M059J (cell line): ENCODE data around the gene ACAP2. TPM values are rescaled to one million over a fixed set of nuclear protein-coding genes. Genes with fewer than 3 reads are reported as not detected.
"Not testable (repeated sequence)": the region's sequence is repeated elsewhere in the genome, so short reads cannot be mapped to it uniquely, and the experiment has no call there.

Experiments used
- DNase-seq: peaks from one replicate; pipeline ENCODE4 v3.0.0-alpha.2; 2012; ENCODE audit warnings: low read depth
- total RNA-seq: library from RNA; depleted of rRNA; stranded (reverse); fragments of >200 nt; shearing (Covaris generic); gene quantifications from 2 replicates; pipeline ENCODE4 v1.2.3, GENCODE V29; 2014

ACAP2 gene
- total RNA-seq, 1 experiment from 2014 or later: 35.3 TPM

DNA sequence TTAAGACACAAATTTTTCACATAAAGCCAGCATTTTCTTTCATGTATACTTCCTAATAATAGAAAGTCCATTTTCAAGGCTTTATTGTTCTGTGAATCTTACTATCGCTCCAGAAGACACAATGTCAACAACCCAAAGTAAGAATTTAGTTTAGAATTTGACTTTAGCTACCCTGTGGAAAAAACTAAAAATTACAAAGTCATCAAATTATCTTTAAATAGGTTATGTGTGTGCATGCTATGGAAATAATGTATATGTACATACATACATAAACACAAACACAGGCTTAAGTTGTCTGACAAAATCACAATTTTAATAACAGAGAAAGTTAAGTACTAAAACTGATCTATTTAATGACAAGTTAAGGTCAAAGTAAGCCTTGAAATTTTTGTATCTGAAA, 151.7 kb downstream of the ACAP2 start:
- no peak for DNase-seq

DNA sequence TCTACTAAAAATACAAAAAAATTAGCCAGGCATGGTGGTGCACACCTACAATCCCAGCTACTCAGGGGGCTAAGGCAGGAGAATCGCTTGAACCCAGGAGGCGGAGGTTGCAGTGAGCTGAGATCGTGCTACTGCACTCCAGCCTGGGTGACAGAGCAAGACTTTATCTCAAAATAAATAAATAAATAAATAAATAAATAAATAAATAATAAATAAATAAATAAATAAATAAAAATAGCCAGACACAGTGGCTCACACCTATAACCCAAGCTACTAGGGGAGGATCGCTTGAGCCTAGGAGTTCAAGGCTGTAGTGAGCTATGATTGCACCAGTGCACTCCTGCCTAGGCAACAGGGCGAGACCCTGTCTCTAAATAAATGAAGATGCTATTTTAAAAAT, 152.2 kb downstream of the ACAP2 start:
- DNase-seq: not testable (repeated sequence)

DNA sequence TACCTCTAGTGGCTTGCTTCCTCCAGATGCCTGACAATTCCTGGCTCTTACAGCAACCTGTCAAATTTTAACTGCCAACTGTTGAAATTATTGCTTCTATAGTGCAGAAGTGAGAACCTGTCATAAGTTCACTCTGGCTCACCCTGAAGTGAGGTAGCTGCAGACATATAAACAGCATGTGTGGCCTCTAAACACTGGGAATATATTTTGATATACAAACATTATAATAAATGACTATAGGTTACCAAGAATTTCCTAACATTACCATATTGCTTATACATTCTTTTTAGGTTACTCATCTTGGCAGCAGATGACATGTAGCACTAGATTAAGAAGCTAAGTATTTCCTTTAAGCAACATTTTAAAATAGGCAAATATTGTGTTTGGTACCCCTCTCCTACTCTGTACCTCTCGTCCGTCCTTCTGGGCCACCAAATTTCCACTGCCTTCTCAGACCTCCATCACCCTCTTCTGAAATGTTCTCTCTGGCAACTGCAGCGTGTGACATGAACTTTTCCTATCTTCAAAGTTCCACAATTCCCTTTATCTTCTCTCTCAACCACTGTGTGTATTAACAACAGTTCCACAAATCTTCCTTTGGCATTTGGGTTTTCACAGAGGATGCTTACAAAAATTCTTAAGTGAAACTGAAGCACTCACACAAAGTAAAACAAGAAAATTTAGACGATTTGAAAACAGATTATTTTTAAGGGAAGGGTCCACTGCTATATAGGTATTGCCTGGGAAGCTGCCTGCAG, 156.5 kb downstream of the ACAP2 start:
- DNase-seq: no peak

DNA sequence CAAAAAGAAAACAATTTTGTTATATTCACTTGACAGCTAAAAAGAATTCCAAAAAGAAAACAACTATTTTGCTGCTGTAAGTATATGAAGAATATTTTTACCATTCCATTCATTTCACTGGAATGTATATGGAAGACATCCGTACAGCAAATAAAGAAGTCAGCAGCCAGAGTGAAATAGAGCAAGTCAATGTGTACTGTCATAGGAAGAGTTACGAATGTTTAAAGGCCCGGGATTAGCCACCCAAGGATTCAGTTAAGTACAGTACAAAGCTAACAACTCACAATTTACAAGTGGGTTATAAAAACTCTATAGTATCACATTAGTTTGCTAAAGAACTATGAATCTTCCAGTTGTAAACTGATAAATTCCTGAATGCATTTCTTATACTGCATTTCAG, 157.4 kb downstream of the ACAP2 start:
- no peak for DNase-seq

DNA sequence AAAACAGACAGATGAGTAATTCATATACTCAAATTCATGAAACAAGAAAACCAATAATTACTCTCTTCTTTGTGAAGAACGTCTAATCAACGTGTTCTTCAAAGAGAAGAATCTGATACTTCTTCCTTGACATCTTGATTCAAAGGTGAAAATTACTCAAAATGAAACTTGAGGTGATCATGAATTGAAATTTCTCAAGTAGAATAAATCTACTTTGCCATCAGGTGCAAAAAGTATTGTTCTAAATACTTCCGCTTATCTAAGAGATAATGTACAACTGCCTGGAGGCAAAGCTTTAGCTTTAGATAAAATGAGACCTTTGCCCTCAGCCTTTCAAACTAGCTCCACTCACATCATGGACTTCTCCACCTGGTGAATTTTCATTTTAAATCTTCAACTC, 158.0 kb downstream of the ACAP2 start:
- DNase-seq: no peak

- no peak for DNase-seq
These were observed 159.9 kb downstream of the ACAP2 start for GRCh38 chr3:195282961-195283360.

DNA sequence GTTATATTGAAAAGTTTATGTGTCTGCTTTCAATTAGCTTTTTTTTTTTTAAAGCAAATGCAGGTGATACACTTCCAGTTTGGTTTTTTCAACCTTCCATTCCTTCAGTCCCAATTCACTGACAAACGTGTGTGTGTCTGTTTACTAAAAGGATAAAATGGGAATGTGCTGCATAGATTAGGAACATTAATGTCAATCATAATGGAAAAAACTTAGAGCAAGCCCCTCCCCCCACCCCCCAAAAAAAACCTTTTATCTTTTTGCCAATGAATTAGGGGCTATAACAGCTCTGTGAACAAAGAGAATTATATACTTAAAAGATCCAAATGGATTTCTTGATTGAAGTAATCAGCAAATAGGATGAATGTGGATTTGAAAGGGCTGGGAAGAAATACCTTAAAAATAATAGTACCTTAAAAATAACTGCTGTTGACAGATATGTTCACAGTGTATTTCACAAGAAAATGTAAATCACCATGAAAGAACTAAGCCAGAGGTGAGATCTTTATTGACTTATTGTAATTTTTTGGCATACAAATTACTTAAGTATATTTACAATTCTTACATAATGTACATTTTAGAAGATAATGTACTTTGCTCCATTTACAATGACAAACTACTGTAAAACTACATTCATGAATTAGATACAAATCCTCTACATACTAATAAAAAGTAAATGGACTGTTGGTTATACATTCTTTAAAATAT, 168.4 kb downstream of the ACAP2 start:
- DNase-seq: no peak

DNA sequence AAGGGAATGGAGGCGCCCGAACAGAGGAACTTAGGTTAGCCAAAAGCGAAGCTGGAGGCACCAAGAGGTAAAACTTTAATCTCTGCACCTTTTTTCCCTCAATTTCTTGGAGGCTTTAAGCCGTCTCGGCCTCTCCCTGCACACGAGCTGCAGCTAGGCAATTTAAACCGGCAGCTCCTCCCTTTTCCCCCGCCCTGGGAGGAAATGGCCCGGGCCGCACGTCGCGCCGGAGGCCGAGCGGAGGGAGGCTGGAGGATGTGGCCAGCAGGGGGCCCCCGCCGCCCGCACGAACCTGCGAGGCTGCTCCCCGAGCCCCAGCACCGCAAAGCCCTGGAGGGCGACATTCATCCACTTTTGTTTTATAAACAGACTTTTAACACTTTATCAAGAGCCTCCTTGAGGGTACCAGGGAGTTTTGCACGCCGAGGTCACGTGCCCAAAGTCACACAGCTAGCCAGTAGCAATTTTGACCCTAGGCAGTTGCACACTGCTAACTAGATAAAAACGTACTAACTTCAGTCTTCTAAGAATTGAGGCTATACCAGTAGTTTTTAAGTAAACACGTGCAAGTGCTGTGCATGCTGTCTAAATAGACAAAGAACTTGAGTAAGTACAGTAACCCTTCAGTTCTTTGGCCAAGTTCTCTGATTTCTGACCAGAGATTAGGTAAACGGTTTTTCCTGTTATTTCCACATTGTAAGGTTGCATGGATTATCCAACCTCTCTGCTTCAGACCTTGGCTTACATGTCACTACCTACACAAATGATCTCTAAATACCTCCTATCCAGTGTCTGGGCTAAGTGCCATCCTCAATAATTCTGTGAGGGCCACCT, 171.2 kb downstream of the ACAP2 start:
- DNase-seq: peak; percentile 90

- peak; percentile 86 for DNase-seq
These were observed 171.9 kb downstream of the ACAP2 start, which contains the start of gene XXYLT1 for GRCh38 chr3:195270817-195271409. TSS of gene XXYLT1 (minus strand) at chr3:195271159. CDS start at chr3:195271058, 101 bp downstream.

DNA sequence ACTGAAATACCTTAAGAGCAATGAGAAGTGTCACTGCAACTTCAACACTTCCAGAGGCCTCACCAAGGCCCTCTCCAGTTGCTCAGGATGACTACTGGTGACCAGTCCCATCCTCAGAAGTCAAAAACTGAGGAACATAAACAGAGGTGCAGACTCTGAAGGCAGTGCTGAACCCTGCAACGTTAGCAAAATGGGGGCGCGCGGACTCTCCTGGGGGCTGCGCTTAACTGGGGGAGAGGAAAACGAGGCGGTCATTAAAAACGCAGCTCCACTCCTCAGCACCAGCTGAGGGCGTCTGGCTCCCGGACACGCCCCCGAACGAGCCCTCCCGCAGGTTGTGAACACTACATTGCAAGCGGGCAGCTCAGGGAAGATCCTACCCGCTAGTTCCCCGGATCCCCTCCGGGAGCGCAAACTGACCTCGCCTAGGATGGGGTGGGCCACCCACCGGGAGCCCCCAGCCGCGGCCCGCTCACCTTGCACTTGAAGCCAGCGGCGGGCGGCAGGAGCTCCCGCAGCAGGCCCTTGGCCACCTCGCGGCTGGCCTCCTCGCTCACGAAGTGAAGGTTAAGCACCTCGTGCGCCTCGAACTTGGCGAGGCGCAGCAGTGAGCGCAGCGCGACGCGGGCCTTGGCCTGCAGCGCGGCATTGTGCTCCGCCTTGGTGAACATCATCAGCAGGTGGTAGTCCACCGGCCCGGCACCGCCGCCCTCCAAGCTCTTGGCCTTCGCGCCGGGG, 172.6 kb downstream of the ACAP2 start:
- peak; percentile 54 for DNase-seq

GRCh38 chr3:195269375-195270078, 173.3 kb downstream of the ACAP2 start:
- no peak for DNase-seq

DNA sequence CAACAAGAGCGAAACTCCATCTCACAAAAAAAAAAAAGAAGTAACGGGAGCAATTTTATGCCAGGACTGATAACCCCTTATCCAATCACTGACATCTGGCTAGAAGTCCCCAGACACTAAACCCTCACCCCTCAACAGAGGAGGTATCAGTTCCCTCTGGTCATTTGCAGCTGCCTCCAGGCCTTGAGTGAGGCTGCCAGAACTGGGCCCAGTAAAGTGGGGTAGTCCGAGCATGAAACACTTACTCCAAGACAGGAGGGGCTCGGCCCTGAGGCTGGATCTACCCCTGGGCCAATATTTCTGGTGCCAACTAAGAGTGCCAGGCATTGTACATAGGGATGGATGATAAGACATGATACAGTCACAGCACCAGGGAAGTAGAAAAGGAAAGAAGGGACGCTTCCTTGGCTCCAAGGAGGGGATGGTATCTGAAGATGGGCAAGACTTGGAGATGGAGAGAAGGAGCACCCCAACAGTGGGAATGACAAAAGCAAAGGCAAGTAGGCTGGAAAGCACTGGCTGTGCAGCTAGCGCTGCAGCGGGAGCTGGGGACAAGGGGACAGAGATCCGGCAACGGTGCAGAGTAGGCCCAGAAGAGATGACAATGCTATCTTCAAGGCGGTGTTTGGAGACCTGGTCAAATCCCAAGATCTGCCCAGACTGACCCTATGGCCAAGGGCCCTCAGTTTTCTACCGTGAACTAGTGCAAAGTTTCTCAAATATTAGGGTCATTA, 174.1 kb downstream of the ACAP2 start:
- no peak for DNase-seq

- no peak for DNase-seq
These were observed 175.7 kb downstream of the ACAP2 start for GRCh38 chr3:195267096-195267495.

GRCh38 chr3:195266428-195266827, 176.4 kb downstream of the ACAP2 start:
- no peak for DNase-seq

GRCh38 chr3:195265363-195265976, 177.3 kb downstream of the ACAP2 start:
- DNase-seq: no peak

- DNase-seq: no peak
These were observed 178.8 kb downstream of the ACAP2 start for GRCh38 chr3:195263925-195264600.

DNA sequence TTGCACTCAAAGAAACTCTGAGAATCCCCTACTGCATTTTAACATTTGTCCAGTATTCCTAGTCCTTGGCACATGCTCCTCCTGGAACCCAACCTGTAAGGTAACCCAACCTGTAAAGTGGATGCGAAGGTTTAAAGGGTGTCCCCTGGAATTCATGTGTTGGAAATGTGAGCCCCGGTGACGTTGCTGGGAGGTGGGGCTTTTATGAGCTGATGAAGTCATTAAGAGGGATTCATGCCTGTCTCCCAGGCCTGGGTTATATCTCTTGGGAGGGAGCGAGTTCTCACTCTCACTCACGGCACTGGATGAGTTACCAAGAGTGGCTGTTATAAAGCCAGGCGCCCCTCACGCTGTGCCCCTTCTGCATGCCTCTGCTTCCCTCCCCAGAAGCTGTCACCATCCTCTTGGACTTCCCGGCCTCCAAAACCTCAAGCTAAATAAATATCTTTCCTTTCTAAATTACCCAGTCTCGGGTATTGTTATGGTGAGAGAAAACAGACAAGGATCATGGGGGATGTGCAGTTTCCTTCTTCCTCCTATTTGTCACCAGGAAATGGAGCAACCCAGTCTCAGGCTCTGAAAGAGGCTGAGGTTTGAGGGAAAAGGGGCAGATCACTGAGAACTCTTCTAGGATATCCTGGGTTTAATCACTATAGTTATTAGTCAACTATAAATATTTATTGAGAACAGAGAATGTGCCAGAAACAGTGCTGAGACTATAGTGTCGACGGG, 179.5 kb downstream of the ACAP2 start:
- no peak for DNase-seq

GRCh38 chr3:195261925-195262324, 180.9 kb downstream of the ACAP2 start:
- DNase-seq: no peak
